GM18502 (cell line): ENCODE results near the gene BCLAF1.

Experiments
- ATAC-seq: cut with Tn5 transposase; IDR thresholded peaks from one replicate; pipeline ENCODE4 v1.9.1; 2021; ENCODE audit warnings: mild to moderate bottlenecking; ENCODE audit not compliant: unreplicated experiment, poor library complexity

Gene BCLAF1

GRCh38 chr6:136209496-136209895, 80.2 kb downstream of the BCLAF1 start:
- ATAC-seq = no peak

DNA sequence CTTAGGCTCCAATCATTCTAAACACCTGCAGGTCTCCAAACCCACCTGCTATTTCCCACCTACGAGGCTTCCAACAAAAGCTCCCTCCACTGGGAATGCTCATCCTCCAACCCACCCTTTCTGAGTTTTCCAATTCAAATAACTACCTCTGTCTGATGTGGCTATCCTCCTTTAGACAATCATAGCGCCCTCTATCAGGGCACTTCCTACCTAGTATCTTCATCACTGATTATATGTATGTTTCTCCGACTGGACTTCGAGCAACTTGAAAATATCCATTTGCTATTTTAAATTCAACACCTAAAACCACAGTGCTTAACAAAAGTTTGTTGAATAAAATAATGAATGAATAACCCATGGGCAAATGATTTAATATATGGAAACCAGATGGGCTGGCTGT, 80.9 kb downstream of the BCLAF1 start:
- ATAC-seq = no peak
